Suprapubic skin (tissue), 4 donors: ENCODE results near the gene TRDN. TPM values are rescaled to one million over a fixed set of nuclear protein-coding genes. Genes with fewer than 3 reads are reported as not detected.

Experiments
- DNase-seq, 2 donors: peaks; one replicate each; pipeline ENCODE4 v3.0.0-alpha.2; 2019; ENCODE audit warnings: low spot score in 2 of 2
- H3K27ac ChIP-seq: fragments of 200-600 bp; sonication (generic); one replicate; pipeline ENCODE4 v1.5.1; 2019
- H3K27me3 ChIP-seq: fragments of 200-600 bp; sonication (generic); one replicate; pipeline ENCODE4 v1.5.1; 2019
- H3K36me3 ChIP-seq: fragments of 200-600 bp; sonication (generic); one replicate; pipeline ENCODE4 v1.5.1; 2019
- H3K4me1 ChIP-seq: fragments of 200-600 bp; sonication (generic); one replicate; pipeline ENCODE4 v1.5.1; 2019
- H3K4me3 ChIP-seq: fragments of 200-600 bp; sonication (generic); one replicate; pipeline ENCODE4 v1.5.1; 2019; ENCODE audit warnings: mild to moderate bottlenecking
- H3K9me3 ChIP-seq: fragments of 200-600 bp; sonication (generic); one replicate; pipeline ENCODE4 v1.5.1; 2019
- CTCF ChIP-seq, 2 donors: fragments of 200-600 bp in 1 of 2; fragments of 450-650 bp in 1 of 2; sonication (generic) in 1 of 2; IDR thresholded peaks; one replicate each; pipeline ENCODE4 v1.5.1; 2016 to 2019; ENCODE audit warnings: antibody characterized with exemption in 2 of 2, mild to moderate bottlenecking in 1 of 2, moderate library complexity in 1 of 2
- EP300 ChIP-seq: sonication (generic); formaldehyde crosslinking; IDR thresholded peaks from one replicate; pipeline ENCODE4 v1.6.1; 2017; ENCODE audit warnings: antibody characterized with exemption
- POLR2A ChIP-seq, 2 donors: fragments of 450-650 bp; IDR thresholded peaks; one replicate each; pipeline ENCODE4 v1.6.1; 2017; ENCODE audit warnings: antibody characterized with exemption in 2 of 2, mild to moderate bottlenecking in 2 of 2, moderate library complexity in 2 of 2
- POLR2AphosphoS5 ChIP-seq, 3 donors: sonication (generic); formaldehyde crosslinking; IDR thresholded peaks; one replicate each; pipeline ENCODE4 v1.6.1; 2017; ENCODE audit warnings: antibody characterized with exemption in 3 of 3
- WGBS: methylation state at CpG from one replicate; pipeline ENCODE4 v1.1.5; 2018; 5-methylcytosine and 5-hydroxymethylcytosine counted together
- total RNA-seq, 4 donors: library from RNA; depleted of rRNA; stranded (reverse); fragments of >200 nt; gene quantifications; one replicate each; pipeline ENCODE4 v1.1.0, GENCODE V29; 2016

The TRDN gene
- total RNA-seq, 4 donors from 2014 or later = not detected

GRCh38 chr6:123547216-123547978, 89.4 kb downstream of the TRDN start:
- H3K4me3 ChIP-seq = no peak overlapping the region
- no peak overlapping the region for H3K27ac ChIP-seq
- no peak for DNase-seq
- no peaks in the 10 kb centered on the region for H3K36me3 ChIP-seq
- H3K27me3 ChIP-seq = no peaks in the 10 kb centered on the region
- H3K4me1 ChIP-seq = no peaks in the 10 kb centered on the region
- H3K9me3 ChIP-seq = no peaks in the 10 kb centered on the region
- TF ChIP-seq EP300 (no peak), POLR2AphosphoS5 (IDR thresholded peaks at IDR 0.05) (no peak), POLR2A (IDR thresholded peaks at IDR 0.05) (no peak), CTCF (IDR thresholded peaks at IDR 0.05) (no peak)

- DNase-seq = no peak
- Histone ChIP-seq H3K27ac (no peak overlapping the region), H3K36me3 (no peaks in the 10 kb centered on the region), H3K4me3 (no peak overlapping the region), H3K4me1 (no peaks in the 10 kb centered on the region), H3K9me3 (no peaks in the 10 kb centered on the region), H3K27me3 (no peaks in the 10 kb centered on the region)
- WGBS = 85% methylated on average over 2 of the region's 2 CpGs
- TF ChIP-seq CTCF (IDR thresholded peaks at IDR 0.05) = no peak
- TF ChIP-seq POLR2AphosphoS5 (IDR thresholded peaks at IDR 0.05) = no peak
- no peak for TF ChIP-seq POLR2A (IDR thresholded peaks at IDR 0.05)
- no peak for TF ChIP-seq EP300
Observed at GRCh38 chr6:123546537-123546936, 90.2 kb downstream of the TRDN start.

- WGBS = 80% methylated on average over 4 of the region's 4 CpGs
- no peak for TF ChIP-seq EP300
- no peak for TF ChIP-seq CTCF (IDR thresholded peaks at IDR 0.05)
- no peak for TF ChIP-seq POLR2A (IDR thresholded peaks at IDR 0.05)
- TF ChIP-seq POLR2AphosphoS5 (IDR thresholded peaks at IDR 0.05) = no peak
- no peak for DNase-seq
- Histone ChIP-seq H3K4me1 (no peaks in the 10 kb centered on the region), H3K4me3 (no peak overlapping the region), H3K27ac (no peak overlapping the region), H3K36me3 (no peaks in the 10 kb centered on the region), H3K9me3 (no peaks in the 10 kb centered on the region), H3K27me3 (no peaks in the 10 kb centered on the region)
Observed at GRCh38 chr6:123541462-123541861, 95.3 kb downstream of the TRDN start.

GRCh38 chr6:123533862-123534648, 102.7 kb downstream of the TRDN start:
- TF ChIP-seq POLR2AphosphoS5 (IDR thresholded peaks at IDR 0.05) (no peak), CTCF (IDR thresholded peaks at IDR 0.05) (no peak), EP300 (no peak), POLR2A (IDR thresholded peaks at IDR 0.05) (no peak)
- Histone ChIP-seq H3K9me3 (no peaks in the 10 kb centered on the region), H3K27ac (no peak overlapping the region), H3K36me3 (no peaks in the 10 kb centered on the region), H3K4me1 (no peaks in the 10 kb centered on the region), H3K4me3 (no peak overlapping the region), H3K27me3 (no peaks in the 10 kb centered on the region)
- WGBS = 53% methylated on average over 2 of the region's 2 CpGs
- no peak for DNase-seq

- WGBS = 30% methylated on average over 1 of the region's 1 CpG
- TF ChIP-seq EP300 = no peak
- TF ChIP-seq POLR2AphosphoS5 (IDR thresholded peaks at IDR 0.05) = no peak
- TF ChIP-seq CTCF (IDR thresholded peaks at IDR 0.05) = no peak
- no peak for TF ChIP-seq POLR2A (IDR thresholded peaks at IDR 0.05)
- no peak overlapping the region for H3K4me3 ChIP-seq
Observed at GRCh38 chr6:123529843-123530242, 106.9 kb downstream of the TRDN start.

More at GRCh38 chr6:123529843-123530242, 106.9 kb downstream of the TRDN start:
- no peaks in the 10 kb centered on the region for H3K9me3 ChIP-seq
- H3K27ac ChIP-seq = no peak overlapping the region
- no peak for DNase-seq
- H3K36me3 ChIP-seq = no peaks in the 10 kb centered on the region
- H3K4me1 ChIP-seq = no peaks in the 10 kb centered on the region
- H3K27me3 ChIP-seq = no peaks in the 10 kb centered on the region
